ENCODE measurements around the gene LRCH1.
A peak's percentile ranks its signal among the peaks of the same experiment; 100 is the strongest.

Gene LRCH1

DNA sequence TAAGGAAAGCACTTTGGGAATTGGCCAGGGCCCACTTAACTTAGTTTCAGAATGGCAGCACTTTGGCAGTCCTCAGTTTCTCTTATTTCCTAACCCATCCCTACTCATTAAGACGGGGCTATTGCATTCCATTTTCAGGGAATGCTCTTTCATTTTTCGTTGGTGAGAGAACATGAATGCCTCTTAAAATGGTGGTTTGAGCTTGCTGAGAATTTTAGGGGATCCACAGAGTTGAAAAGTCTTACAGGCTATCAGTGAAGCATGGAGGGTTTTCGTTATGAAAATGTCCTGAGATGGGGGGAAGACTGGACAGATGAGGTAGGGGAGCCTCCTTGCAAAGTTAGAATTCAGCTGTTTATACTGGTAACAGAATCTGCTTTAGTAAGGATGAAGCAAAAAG, 71.4 kb downstream of the LRCH1 start:
- no peak for DNase-seq
- intact Hi-C loops (cut with DNase I): loop anchor here (10.0 kb wide), 1 partner anchor 70 kb away; the partner anchor contains the start of gene LRCH1

- DNase-seq: no peak
- intact Hi-C loops (cut with DNase I): loop anchor here (10.0 kb wide), 1 partner anchor 70 kb away; the partner anchor contains the start of gene LRCH1
These were observed 71.9 kb downstream of the LRCH1 start for GRCh38 chr13:46624821-46625220.

DNA sequence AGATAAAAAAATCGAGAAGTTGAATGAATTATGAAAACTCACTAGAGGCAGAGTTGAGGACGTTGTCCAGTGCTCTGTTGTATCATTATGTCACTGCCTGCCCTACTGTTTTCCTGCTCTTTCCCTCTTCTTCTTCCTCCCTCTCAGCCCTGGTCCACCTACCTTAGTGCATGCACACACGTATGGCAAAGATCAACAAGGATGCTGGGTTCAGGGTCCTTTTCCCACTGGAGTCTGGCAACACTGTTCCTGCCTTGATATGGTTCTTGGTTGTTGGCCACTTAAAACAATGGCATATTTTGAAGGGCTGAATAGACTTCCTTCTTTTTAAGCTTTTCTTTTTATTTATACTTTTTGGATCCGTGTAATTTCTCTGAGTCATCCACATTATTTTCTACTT, 74.5 kb downstream of the LRCH1 start:
- intact Hi-C loops (cut with DNase I): loop anchor here (10.0 kb wide), 1 partner anchor 73 kb away; the partner anchor contains the start of gene LRCH1

DNA sequence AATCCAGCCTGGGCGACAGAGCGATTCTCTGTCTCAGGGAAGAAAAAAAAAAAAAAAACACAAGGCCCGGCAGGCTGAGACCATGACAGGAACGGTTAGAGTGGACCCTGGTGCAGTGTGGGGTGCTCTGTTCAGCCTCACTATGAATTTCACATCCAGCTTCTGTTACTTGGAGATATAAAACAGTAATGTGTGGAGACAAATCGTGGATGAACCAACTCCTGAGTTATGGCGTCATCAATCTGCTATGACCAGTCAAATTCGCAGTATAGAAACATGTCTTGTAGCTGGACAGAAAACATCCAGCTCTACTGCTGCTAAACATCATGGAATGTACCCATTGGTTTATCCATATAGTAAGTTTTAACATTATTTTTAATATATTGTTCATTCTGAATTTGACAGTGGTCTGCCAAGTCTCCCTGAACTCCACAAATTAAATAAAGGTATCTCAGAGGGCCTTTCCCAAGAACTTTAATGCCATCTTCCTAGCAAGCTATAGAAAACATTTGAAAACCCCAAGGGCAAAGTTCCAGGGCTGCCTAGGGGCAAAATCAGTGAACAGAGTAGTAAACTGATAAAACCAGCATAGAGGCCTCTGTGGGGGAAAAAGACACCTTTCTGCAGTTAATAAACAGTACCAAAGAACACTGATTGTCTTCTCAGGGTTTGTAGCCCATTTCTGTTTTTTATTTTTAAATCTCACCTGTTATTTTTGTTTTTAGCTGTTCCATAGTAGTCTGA, 75.8 kb downstream of the LRCH1 start:
- no peak for DNase-seq
- intact Hi-C loops (cut with DNase I): loop anchor here (10.0 kb wide), 1 partner anchor 74 kb away; the partner anchor contains the start of gene LRCH1

More for the DNA sequence above, 74.5 kb downstream of the LRCH1 start:
- DNase-seq: no peak

GRCh38 chr13:46629811-46630413, 76.9 kb downstream of the LRCH1 start:
- intact Hi-C loops (cut with DNase I): loop anchor here (10.0 kb wide), 1 partner anchor 75 kb away; the partner anchor contains the start of gene LRCH1
- no peak for DNase-seq

GRCh38 chr13:46630431-46631178, 77.6 kb downstream of the LRCH1 start:
- no peak for DNase-seq
- intact Hi-C loops (cut with DNase I): no loop called here

DNA sequence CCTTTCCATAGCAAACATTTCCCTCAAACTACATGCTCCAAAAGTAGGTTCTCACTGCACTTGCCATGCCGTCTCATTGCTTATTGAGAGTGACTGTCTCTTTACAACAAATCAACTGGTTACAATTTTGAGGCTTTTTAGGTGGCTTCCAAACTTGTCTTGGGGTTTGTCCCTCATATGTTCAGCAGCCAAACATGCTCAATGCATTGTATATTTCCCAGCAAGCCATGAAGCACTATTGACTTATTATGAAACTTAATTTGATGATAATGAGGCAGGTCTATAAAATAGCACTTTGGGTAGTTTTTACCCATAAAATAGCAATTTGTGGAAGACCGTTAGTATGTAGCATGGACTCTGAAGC, 78.2 kb downstream of the LRCH1 start:
- DNase-seq: no peak

GRCh38 chr13:46632176-46632575, 79.2 kb downstream of the LRCH1 start:
- no peak for DNase-seq
- intact Hi-C loops (cut with DNase I): no loop called here

More for the DNA sequence above, 78.2 kb downstream of the LRCH1 start:
- intact Hi-C loops (cut with DNase I): no loop called here

DNA sequence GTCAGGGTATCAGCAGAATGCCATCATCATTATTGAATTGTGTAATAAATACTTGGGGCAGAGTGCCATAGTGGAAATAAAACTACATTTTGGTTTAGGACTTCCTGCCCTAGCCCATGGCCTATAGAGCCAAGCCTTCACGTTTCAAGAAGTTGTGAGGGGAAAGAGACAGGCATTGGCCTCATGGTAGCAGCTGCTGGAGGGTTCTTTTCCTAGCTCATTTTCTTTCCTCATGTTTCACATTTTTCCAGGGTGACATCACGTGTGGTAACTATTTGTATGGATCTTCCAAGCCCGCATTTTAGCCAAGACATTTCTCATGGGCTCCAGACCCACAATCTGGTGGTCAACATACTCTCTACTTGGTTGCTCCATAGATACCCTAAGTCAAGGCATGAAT, 80.4 kb downstream of the LRCH1 start:
- DNase-seq: no peak
- intact Hi-C loops (cut with DNase I): no loop called here

DNA sequence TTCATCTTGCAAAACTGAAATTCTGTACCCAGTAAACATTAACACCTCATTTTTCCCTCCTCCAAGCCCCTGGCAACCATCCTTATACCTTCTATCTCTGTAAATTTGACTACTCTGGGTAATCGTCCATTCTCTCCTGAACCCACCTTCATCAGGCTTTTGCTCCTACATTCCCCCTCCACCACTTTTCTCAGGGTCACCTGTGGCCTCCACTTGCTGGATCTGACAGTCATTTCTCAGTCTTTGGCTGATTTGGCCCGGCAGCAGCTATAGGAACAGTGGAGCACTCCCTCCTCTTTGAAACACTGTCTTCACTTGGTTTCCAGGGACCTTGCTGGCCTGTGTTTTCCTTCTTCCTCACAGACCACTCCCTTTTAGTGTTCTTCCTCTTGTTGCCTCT, 83.5 kb downstream of the LRCH1 start:
- no peak for DNase-seq
- intact Hi-C loops (cut with DNase I): no loop called here

DNA sequence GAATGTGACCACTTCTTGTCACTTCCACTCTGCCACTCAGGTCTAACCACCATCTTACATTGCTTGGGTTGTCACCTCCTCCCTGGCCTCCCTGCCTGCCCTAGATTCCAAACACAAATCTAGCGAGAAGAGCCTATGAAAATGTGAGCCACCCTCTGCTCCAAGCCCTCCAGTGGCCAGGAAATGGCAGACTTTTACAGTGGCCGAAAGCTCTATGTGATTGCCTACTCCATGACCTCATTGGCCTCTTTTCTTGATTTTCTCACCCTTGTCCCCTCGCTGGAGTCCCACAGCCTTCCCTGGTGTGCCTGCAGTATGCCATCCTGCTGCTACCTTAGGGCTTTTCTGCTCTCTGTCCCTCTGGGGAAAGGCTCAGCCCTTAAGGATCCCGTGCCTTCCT, 84.2 kb downstream of the LRCH1 start:
- intact Hi-C loops (cut with DNase I): no loop called here

GRCh38 chr13:46638262-46638661, 85.3 kb downstream of the LRCH1 start:
- intact Hi-C loops (cut with DNase I): no loop called here

More for the DNA sequence above, 84.2 kb downstream of the LRCH1 start:
- no peak for DNase-seq

DNA sequence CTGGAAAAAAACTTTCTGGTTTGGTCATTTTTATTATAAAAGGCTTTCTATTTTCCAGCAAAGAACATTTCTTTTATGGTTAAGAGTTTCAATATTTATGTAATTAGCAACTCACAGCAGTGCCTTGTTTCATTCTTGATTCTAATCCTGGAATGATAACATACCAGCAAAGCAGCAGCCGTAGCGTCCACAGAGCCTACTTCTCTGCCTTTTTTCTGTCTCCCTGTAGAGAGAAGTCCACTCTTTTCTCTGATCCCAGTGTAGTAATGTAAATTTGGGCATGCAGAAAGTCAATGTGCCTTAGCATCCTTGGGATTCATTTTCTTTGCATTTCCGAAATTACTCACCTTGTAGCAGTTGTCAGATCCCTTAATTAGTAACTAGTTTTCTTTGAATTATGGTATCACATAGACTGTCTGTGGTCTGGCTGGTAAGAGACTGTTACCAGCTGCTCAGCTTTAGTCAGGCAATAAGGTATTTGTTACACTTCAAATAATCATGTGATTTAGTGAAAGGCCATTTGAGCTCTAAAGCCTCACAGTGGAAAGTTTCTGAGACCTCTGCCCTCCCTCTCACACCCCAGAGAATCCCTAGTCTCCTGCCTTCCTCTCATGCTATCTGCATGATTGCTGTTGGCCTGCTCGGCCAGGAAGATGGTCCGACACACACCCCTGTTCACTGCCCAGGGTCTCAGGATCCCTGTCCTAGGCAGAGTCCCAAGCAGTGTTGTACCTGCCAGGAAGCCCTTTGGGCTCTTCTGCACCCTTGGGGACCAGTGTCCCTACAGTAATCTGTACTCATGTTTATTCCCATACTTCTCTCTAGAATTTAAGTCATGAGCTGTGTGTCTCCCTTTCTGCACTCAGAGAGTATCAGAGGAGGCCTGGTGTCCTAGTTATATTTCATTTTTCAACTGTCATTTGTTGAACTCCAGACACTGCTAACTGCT, 86.3 kb downstream of the LRCH1 start:
- DNase-seq: no peak
- intact Hi-C loops (cut with DNase I): no loop called here

More at GRCh38 chr13:46638262-46638661, 85.3 kb downstream of the LRCH1 start:
- no peak for DNase-seq

DNA sequence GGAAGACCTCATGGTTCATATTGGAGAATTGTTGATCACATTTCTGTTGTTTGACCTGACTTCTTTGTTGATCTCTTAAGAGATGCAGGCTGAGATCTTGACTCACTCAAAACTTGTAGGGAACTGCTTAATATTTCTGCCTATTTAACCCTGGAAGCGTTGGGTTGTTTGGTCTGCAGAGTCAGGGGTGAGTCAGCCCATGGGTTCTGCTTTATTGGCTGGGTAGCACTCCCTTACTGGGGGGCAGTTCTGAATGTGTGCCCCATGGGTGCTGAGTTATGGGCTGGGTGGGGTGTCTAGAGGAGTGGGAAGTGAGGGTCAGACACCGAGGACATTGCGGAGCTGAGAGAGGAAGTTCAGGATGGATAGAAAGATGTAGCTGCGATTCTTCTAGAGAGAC, 87.9 kb downstream of the LRCH1 start:
- intact Hi-C loops (cut with DNase I): no loop called here
- no peak for DNase-seq

DNA sequence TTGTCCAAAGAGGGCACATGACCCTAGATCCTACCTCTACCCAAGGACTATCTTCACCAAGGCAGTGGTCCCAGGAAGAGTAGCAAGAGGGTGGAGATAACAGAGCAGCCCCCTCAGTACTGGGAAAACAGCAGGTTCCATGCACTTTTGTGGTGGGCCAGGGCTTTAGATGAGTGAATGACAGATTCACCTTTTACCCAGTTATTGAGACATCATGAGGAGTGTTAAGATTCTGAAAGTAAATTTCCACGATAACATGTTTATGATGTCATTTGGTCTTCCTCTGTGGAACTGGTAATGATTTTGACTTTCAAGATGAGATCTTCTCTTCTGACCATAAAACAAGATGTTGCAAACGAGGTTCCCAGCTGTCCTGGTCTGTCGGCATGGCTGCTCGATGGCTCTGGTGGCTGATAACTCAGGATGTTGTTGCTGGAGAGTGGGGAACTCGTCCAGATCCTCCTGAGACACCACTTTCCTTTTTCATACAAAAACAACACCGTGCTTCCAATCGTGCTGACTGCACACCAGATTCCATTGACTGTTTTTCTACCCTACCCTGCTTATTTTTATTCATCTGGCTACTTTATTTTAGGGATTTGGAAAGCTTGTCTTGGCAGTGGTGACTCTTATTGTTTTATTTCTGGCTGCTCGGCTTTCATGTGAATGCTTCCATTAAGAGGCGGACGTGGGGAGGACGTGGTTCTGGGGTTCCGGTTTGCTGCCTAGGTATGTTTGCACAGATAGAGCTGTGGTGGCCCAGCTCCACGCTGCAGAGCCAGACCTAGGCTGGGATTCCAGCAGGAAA, 88.5 kb downstream of the LRCH1 start:
- peak in 1 of 10 donors; percentile 84 for DNase-seq
- intact Hi-C loops (cut with DNase I): no loop called here

GRCh38 chr13:46642254-46642653, 89.3 kb downstream of the LRCH1 start:
- intact Hi-C loops (cut with DNase I): no loop called here
- DNase-seq: no peak

DNA sequence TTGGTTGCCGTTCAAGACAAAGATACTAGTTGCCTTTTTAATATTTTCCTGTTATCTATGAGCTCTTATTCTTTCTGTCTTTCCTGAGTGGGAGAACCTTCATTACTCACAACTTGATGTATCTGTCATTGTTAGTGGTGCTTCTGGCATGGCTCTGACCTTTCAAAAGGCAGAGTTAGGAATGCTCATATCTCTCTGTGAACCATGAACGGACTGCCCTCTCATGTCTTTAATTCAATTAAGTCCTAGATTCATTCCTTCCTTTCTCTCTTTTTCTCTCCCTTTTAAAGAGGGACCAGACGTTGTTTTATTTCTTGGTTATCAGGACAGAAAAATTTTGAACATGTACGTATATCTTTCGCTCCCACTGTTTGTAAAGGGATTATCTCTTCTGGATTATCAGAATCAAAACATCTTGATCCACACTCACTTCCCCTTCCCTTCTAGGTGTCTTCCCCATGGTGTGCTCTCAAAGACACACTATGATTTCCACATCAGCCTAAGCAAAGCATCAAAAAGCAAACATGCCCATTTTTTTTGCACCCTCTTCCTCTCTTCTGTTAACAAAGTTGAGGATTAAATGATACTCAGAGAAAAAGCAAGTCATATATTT, 90.3 kb downstream of the LRCH1 start:
- DNase-seq: no peak
- intact Hi-C loops (cut with DNase I): no loop called here

DNA sequence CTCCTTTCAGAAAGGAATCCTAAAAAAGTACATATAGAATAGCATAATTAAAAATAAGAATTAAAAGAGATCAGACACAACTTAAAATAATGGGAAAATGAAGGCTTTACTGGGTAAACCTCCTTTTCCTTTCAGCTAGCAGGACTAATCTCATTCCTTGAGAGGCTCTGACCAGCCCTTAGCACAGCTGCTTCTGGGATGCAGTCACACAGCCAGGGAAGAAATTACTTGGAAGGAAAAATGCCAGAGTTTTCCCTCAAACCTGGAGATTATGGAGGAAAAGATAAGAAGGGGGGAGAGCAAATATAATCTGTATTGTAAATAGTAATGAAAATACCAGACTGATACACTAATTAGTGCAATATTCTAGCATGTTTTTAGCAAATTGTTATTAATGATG, 91.8 kb downstream of the LRCH1 start:
- no peak for DNase-seq
- intact Hi-C loops (cut with DNase I): no loop called here
